T-cell (primary cell): ENCODE measurements around the gene GNAS. TPM values are rescaled to one million over a fixed set of nuclear protein-coding genes. Genes with fewer than 3 reads are reported as not detected.
A peak's percentile ranks its signal among the peaks of the same experiment; 100 is the strongest.

Experiments used
- ATAC-seq, 4 experiments: fragments of 200-7000 bp in 3 of 4; fragments of 150-1000 bp in 1 of 4; cut with Tn5 transposase; replicated peaks in 1 of 4; 1 replicate in 3 of 4; 2 replicates in 1 of 4; pipeline ENCODE4 v1.10.0; 2021; ENCODE audit warnings: moderate library complexity in 3 of 4, mild to moderate bottlenecking in 2 of 4, moderate number of reproducible peaks in 1 of 4
- CTCF ChIA-PET, 2 donors: fragments of 300-600 bp; sonication (Branson Sonifier 250); formaldehyde crosslinking; loops; one replicate each; lab custom pipeline; 2022; ENCODE audit warnings: antibody characterized with exemption in 2 of 2; lab: Charles Lee
- POLR2A ChIA-PET, 2 donors: fragments of 300-600 bp; sonication (Branson Sonifier 250); formaldehyde crosslinking; loops; one replicate each; lab custom pipeline; 2022; ENCODE audit warnings: antibody characterized with exemption in 2 of 2; lab: Charles Lee
- DNase-seq, 35 experiments: peaks; one replicate each; pipeline versions ENCODE4 v3.0.0 to v3.0.0-alpha.2; 2013 to 2023
- H3K27ac ChIP-seq: one replicate; pipeline ENCODE4 v1.5.1; 2013; ENCODE audit warnings: low read length
- H3K27me3 ChIP-seq, 2 experiments: replicated peaks in 1 of 2; 1 replicate in 1 of 2; 2 replicates in 1 of 2; pipeline versions ENCODE4 v1.6.1 to v1.7.0; 2013; ENCODE audit warnings: low read length in 1 of 2, mixed read lengths in 1 of 2; ENCODE audit not compliant: control insufficient read depth in 2 of 2, insufficient read depth in 2 of 2; ENCODE audit errors: extremely low read depth in 1 of 2
- H3K36me3 ChIP-seq, 2 donors: 1 replicate in 1 of 2; 2 replicates in 1 of 2; pipeline versions ENCODE4 v1.6.1 to v1.7.0; 2013; ENCODE audit warnings: low read length in 1 of 2; ENCODE audit not compliant: control insufficient read depth in 2 of 2, insufficient read depth in 1 of 2; ENCODE audit errors: extremely low read depth in 1 of 2
- H3K4me1 ChIP-seq, 2 experiments: 1 replicate in 1 of 2; 2 replicates in 1 of 2; pipeline versions ENCODE4 v1.6.1 to v1.7.0; 2013; ENCODE audit warnings: low read length in 2 of 2, mixed read lengths in 1 of 2; ENCODE audit not compliant: insufficient read depth in 2 of 2, control insufficient read depth in 1 of 2; ENCODE audit errors: extremely low read depth in 1 of 2
- H3K4me3 ChIP-seq, 2 donors: 1 replicate in 1 of 2; 2 replicates in 1 of 2; pipeline versions ENCODE4 v1.5.1 to v1.7.0; 2013; ENCODE audit warnings: mild to moderate bottlenecking in 2 of 2, low read length in 1 of 2, moderate library complexity in 1 of 2; ENCODE audit not compliant: control insufficient read depth in 1 of 2; ENCODE audit errors: extremely low read depth in 1 of 2
- H3K9me3 ChIP-seq: 2 replicates; pipeline ENCODE4 v1.7.0; 2013
- H3K27ac Mint-ChIP-seq, 2 donors: one replicate each; pipeline ENCODE4 v1.8.0; 2020 to 2021; ENCODE audit warnings: mild to moderate bottlenecking in 2 of 2, mixed read lengths in 2 of 2
- H3K27me3 Mint-ChIP-seq, 2 donors: one replicate each; pipeline ENCODE4 v1.8.0; 2021 to 2022; ENCODE audit warnings: mixed read lengths in 2 of 2
- H3K36me3 Mint-ChIP-seq: one replicate; pipeline ENCODE4 v1.8.0; 2021; ENCODE audit warnings: mixed read lengths
- H3K4me1 Mint-ChIP-seq, 3 donors: one replicate each; pipeline ENCODE4 v1.8.0; 2020 to 2022; ENCODE audit warnings: mixed read lengths in 3 of 3, mild to moderate bottlenecking in 1 of 3
- H3K4me3 Mint-ChIP-seq, 3 donors: one replicate each; pipeline ENCODE4 v1.8.0; 2020 to 2022; ENCODE audit warnings: mild to moderate bottlenecking in 3 of 3, mixed read lengths in 3 of 3, moderate library complexity in 3 of 3
- H3K9me3 Mint-ChIP-seq, 3 donors: one replicate each; pipeline ENCODE4 v1.8.0; 2020 to 2022; ENCODE audit warnings: mixed read lengths in 3 of 3
- WGBS: methylation state at CpG from one replicate; pipeline ENCODE4 v1.1.5; 2013; ENCODE audit warnings: missing lambda C conversion rate; ENCODE audit not compliant: insufficient coverage; 5-methylcytosine and 5-hydroxymethylcytosine counted together
- total RNA-seq, 35 experiments: library from RNA in 6 of 35; stranded (reverse) in 6 of 35; fragments of 120-200 nt in 1 of 35; gene quantifications; one replicate each; pipeline versions ENCODE4 v1.2.1 to v1.2.4 and lab custom pipeline; 2013 to 2026

The GNAS gene
- total RNA-seq, 5 donors from 2014 or later (not counting 1 experiment from before 2014, with no cell fraction given): 578 to 855 (median 640) TPM

- no peak overlapping the region for H3K4me3 Mint-ChIP-seq
- ChIA-PET POLR2A (no interaction called here), CTCF (interaction anchor here in 1 of 2 donors (0.5 kb wide), 1 partner anchor 1268 kb away, joined by 3 read pairs; no protein-coding TSS in a partner anchor)
- peaks cover 19 to 30% (median 27%) of the 10 kb centered on the region in 3 donors for H3K4me1 Mint-ChIP-seq
- no peak overlapping the region for H3K27ac ChIP-seq
- no peaks in the 10 kb centered on the region for H3K9me3 ChIP-seq
- no peak for DNase-seq
- peaks cover 16 to 17% of the 10 kb centered on the region in 2 experiments for H3K4me1 ChIP-seq
- no peaks in the 10 kb centered on the region for H3K27me3 ChIP-seq
- no peak for ATAC-seq
- H3K27ac Mint-ChIP-seq: no peak overlapping the region
- no peak overlapping the region for H3K4me3 ChIP-seq
- peaks cover 0 to 2% of the 10 kb centered on the region in 2 donors for H3K27me3 Mint-ChIP-seq
- H3K9me3 Mint-ChIP-seq: no peaks in the 10 kb centered on the region
- WGBS: no CpG with 5 or more reads among the region's 1 CpG
- H3K36me3 ChIP-seq: no peaks in the 10 kb centered on the region
- no peaks in the 10 kb centered on the region for H3K36me3 Mint-ChIP-seq
Measured at GRCh38 chr20:58874469-58874868, 22.0 kb downstream of the GNAS start.

GRCh38 chr20:58875111-58875510 is 22.6 kb downstream of the GNAS start:
- WGBS: 94% methylated on average over 2 of the region's 3 CpGs
- Histone ChIP-seq H3K27me3 (no peaks in the 10 kb centered on the region), H3K36me3 (no peaks in the 10 kb centered on the region), H3K27ac (no peak overlapping the region), H3K4me3 (no peak overlapping the region), H3K9me3 (no peaks in the 10 kb centered on the region), H3K4me1 (peaks cover 16 to 17% of the 10 kb centered on the region in 2 experiments)
- DNase-seq: no peak
- H3K4me3 Mint-ChIP-seq: no peak overlapping the region
- no peaks in the 10 kb centered on the region for H3K9me3 Mint-ChIP-seq
- ChIA-PET CTCF (interaction anchor here in 1 of 2 donors (0.8 kb wide), 1 partner anchor 34 kb away, joined by 3 read pairs; no protein-coding TSS in a partner anchor), POLR2A (no interaction called here)
- no peak for ATAC-seq
- no peaks in the 10 kb centered on the region for H3K36me3 Mint-ChIP-seq
- peaks cover 0 to 2% of the 10 kb centered on the region in 2 donors for H3K27me3 Mint-ChIP-seq
- H3K27ac Mint-ChIP-seq: no peak overlapping the region
- peaks cover 19 to 31% (median 25%) of the 10 kb centered on the region in 3 donors for H3K4me1 Mint-ChIP-seq

- H3K27ac Mint-ChIP-seq: no peak overlapping the region
- Histone ChIP-seq H3K36me3 (no peaks in the 10 kb centered on the region), H3K4me1 (peaks cover 16 to 17% of the 10 kb centered on the region in 2 experiments), H3K9me3 (no peaks in the 10 kb centered on the region), H3K27ac (no peak overlapping the region), H3K4me3 (no peak overlapping the region), H3K27me3 (no peaks in the 10 kb centered on the region)
- DNase-seq (no peak), ATAC-seq (no peak)
- 100% methylated on average over 1 of the region's 12 CpGs for WGBS
- ChIA-PET POLR2A (interaction anchor here in 1 of 2 donors (0.5 kb wide), 1 partner anchor 277 kb away, joined by 3 read pairs; no protein-coding TSS in a partner anchor), CTCF (interaction anchor here (0.7 to 1.0 kb wide), 4 partner anchors 35 to 347 kb away, joined by 3 to 5 read pairs (median 3); no protein-coding TSS in a partner anchor)
- no peaks in the 10 kb centered on the region for H3K27me3 Mint-ChIP-seq
- H3K4me3 Mint-ChIP-seq: no peak overlapping the region
- H3K36me3 Mint-ChIP-seq: no peaks in the 10 kb centered on the region
- H3K4me1 Mint-ChIP-seq: peaks cover 19 to 29% (median 22%) of the 10 kb centered on the region in 3 donors
- no peaks in the 10 kb centered on the region for H3K9me3 Mint-ChIP-seq
Measured at GRCh38 chr20:58875541-58876134, 23.1 kb downstream of the GNAS start.

- ATAC-seq: no peak
- Histone ChIP-seq H3K4me1 (peaks cover 16 to 17% of the 10 kb centered on the region in 2 experiments), H3K36me3 (no peaks in the 10 kb centered on the region), H3K9me3 (no peaks in the 10 kb centered on the region), H3K27me3 (no peaks in the 10 kb centered on the region), H3K4me3 (no peak overlapping the region), H3K27ac (no peak overlapping the region)
- Mint-ChIP-seq H3K27me3 (no peaks in the 10 kb centered on the region), H3K4me3 (no peak overlapping the region), H3K36me3 (no peaks in the 10 kb centered on the region), H3K4me1 (peaks cover 19 to 26% (median 22%) of the 10 kb centered on the region in 3 donors), H3K9me3 (no peaks in the 10 kb centered on the region), H3K27ac (peak overlapping the region in 1 of 2 donors; percentile 66)
- ChIA-PET CTCF (interaction anchor here in 1 of 2 donors (0.6 to 1.0 kb wide), 3 partner anchors 46 to 346 kb away, joined by 3 to 4 read pairs (median 3); no protein-coding TSS in a partner anchor), POLR2A (interaction anchor here in 1 of 2 donors (0.6 kb wide), 1 partner anchor 32 kb away, joined by 3 read pairs; no protein-coding TSS in a partner anchor)
- DNase-seq: no peak
- WGBS: 76% methylated on average over 3 of the region's 7 CpGs
Measured at GRCh38 chr20:58876437-58876836, 23.9 kb downstream of the GNAS start.

- CTCF ChIA-PET: interaction anchor here in 1 of 2 donors (0.6 kb wide), 1 partner anchor 211 kb away, joined by 4 read pairs; no protein-coding TSS in a partner anchor
- 80% methylated on average over 8 of the region's 11 CpGs for WGBS
- Histone ChIP-seq H3K4me1 (peaks cover 16 to 17% of the 10 kb centered on the region in 2 experiments), H3K27me3 (no peaks in the 10 kb centered on the region), H3K27ac (no peak overlapping the region), H3K36me3 (no peaks in the 10 kb centered on the region), H3K9me3 (no peaks in the 10 kb centered on the region), H3K4me3 (no peak overlapping the region)
- ATAC-seq: no peak
- DNase-seq: no peak
- Mint-ChIP-seq H3K36me3 (no peaks in the 10 kb centered on the region), H3K27ac (peak overlapping the region; percentile 85 to 90), H3K4me1 (peaks cover 19 to 26% (median 22%) of the 10 kb centered on the region in 3 donors), H3K9me3 (no peaks in the 10 kb centered on the region), H3K4me3 (peak overlapping the region in 1 of 3 donors; percentile 64), H3K27me3 (no peaks in the 10 kb centered on the region)
- POLR2A ChIA-PET: no interaction called here
Measured at GRCh38 chr20:58877050-58877975, 24.8 kb downstream of the GNAS start.

- Mint-ChIP-seq H3K4me1 (peaks cover 19 to 26% (median 22%) of the 10 kb centered on the region in 3 donors), H3K9me3 (no peaks in the 10 kb centered on the region), H3K4me3 (peak overlapping the region in 1 of 3 donors; percentile 64), H3K36me3 (no peaks in the 10 kb centered on the region), H3K27me3 (no peaks in the 10 kb centered on the region), H3K27ac (peak overlapping the region; percentile 85 to 90)
- POLR2A ChIA-PET: no interaction called here
- peak; percentile 69 to 100 (median 92) for ATAC-seq
- H3K27me3 ChIP-seq: no peaks in the 10 kb centered on the region
- no peak overlapping the region for H3K27ac ChIP-seq
- CTCF ChIA-PET: no interaction called here
- peak in 19 of 35 experiments; percentile 16 to 71 (median 38) for DNase-seq
- H3K36me3 ChIP-seq: no peaks in the 10 kb centered on the region
- 41% methylated on average over 2 of the region's 4 CpGs for WGBS
- no peak overlapping the region for H3K4me3 ChIP-seq
- peaks cover 16 to 17% of the 10 kb centered on the region in 2 experiments for H3K4me1 ChIP-seq
- no peaks in the 10 kb centered on the region for H3K9me3 ChIP-seq
Measured at GRCh38 chr20:58877976-58878360, 25.5 kb downstream of the GNAS start.
